ENCODE results near the gene PAH.

Gene PAH

DNA sequence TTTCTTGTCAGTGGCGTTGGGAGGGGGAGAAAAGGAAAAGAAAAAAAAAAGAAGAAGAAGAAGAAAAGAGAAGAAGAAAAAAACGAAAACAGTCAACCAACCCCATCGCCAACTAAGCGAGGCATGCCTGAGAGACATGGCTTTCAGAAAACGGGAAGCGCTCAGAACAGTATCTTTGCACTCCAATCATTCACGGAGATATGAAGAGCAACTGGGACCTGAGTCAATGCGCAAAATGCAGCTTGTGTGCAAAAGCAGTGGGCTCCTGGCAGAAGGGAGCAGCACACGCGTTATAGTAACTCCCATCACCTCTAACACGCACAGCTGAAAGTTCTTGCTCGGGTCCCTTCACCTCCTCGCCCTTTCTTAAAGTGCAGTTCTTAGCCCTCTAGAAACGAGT is 42.3 kb upstream of the PAH start:
- H3K36me3 ChIP-seq (ENCODE audit: control insufficient read depth, insufficient read depth, low read length), result no peaks in the 10 kb centered on the region
- no peak overlapping the region for H3K4me2 ChIP-seq (ENCODE audit: low read length)
- no peak overlapping the region for H2AFZ ChIP-seq
- peaks cover 34% of the 10 kb centered on the region for H3K27me3 ChIP-seq (ENCODE audit: control insufficient read depth, insufficient read depth, low read length)
- no peaks in the 10 kb centered on the region for H3K79me2 ChIP-seq
- peaks cover 4% of the 10 kb centered on the region for H3K9me3 ChIP-seq (ENCODE audit: control insufficient read depth, low read length)
- no peaks in the 10 kb centered on the region for H3K4me1 ChIP-seq
- TF ChIP-seq, protein P1, sequence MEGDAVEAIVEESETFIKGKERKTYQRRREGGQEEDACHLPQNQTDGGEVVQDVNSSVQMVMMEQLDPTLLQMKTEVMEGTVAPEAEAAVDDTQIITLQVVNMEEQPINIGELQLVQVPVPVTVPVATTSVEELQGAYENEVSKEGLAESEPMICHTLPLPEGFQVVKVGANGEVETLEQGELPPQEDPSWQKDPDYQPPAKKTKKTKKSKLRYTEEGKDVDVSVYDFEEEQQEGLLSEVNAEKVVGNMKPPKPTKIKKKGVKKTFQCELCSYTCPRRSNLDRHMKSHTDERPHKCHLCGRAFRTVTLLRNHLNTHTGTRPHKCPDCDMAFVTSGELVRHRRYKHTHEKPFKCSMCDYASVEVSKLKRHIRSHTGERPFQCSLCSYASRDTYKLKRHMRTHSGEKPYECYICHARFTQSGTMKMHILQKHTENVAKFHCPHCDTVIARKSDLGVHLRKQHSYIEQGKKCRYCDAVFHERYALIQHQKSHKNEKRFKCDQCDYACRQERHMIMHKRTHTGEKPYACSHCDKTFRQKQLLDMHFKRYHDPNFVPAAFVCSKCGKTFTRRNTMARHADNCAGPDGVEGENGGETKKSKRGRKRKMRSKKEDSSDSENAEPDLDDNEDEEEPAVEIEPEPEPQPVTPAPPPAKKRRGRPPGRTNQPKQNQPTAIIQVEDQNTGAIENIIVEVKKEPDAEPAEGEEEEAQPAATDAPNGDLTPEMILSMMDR (IDR thresholded peaks at IDR 0.05), result no peak
- no peak overlapping the region for H3K9ac ChIP-seq
- no peak overlapping the region for H3K27ac ChIP-seq
- H3K4me3 ChIP-seq (ENCODE audit: low read depth, low read length), result no peak overlapping the region

DNA sequence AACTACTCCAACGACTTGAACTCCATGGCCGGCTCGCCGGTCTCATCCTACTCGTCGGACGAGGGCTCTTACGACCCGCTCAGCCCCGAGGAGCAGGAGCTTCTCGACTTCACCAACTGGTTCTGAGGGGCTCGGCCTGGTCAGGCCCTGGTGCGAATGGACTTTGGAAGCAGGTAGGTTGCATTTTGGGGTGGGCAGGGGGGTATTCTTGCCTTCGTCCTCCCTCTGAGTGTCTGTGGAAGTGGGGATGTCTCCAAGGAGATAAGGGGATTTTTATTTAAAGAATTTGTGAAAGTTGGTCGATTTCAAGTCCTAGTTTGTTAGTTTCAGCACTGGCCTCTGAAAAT is 41.8 kb upstream of the PAH start:
- peak overlapping the region; percentile 79 for H3K4me2 ChIP-seq (ENCODE audit: low read length)
- no peak overlapping the region for H3K9ac ChIP-seq
- TF ChIP-seq, protein P1 (IDR thresholded peaks at IDR 0.05), result no peak
- H3K27ac ChIP-seq, result no peak overlapping the region
- no peaks in the 10 kb centered on the region for H3K79me2 ChIP-seq
- no peak overlapping the region for H3K4me3 ChIP-seq (ENCODE audit: low read depth, low read length)
- peaks cover 4% of the 10 kb centered on the region for H3K9me3 ChIP-seq (ENCODE audit: control insufficient read depth, low read length)
- peaks cover 34% of the 10 kb centered on the region for H3K27me3 ChIP-seq (ENCODE audit: control insufficient read depth, insufficient read depth, low read length)
- no peaks in the 10 kb centered on the region for H3K36me3 ChIP-seq (ENCODE audit: control insufficient read depth, insufficient read depth, low read length)
- no peak overlapping the region for H2AFZ ChIP-seq
- H3K4me1 ChIP-seq, result no peaks in the 10 kb centered on the region

DNA sequence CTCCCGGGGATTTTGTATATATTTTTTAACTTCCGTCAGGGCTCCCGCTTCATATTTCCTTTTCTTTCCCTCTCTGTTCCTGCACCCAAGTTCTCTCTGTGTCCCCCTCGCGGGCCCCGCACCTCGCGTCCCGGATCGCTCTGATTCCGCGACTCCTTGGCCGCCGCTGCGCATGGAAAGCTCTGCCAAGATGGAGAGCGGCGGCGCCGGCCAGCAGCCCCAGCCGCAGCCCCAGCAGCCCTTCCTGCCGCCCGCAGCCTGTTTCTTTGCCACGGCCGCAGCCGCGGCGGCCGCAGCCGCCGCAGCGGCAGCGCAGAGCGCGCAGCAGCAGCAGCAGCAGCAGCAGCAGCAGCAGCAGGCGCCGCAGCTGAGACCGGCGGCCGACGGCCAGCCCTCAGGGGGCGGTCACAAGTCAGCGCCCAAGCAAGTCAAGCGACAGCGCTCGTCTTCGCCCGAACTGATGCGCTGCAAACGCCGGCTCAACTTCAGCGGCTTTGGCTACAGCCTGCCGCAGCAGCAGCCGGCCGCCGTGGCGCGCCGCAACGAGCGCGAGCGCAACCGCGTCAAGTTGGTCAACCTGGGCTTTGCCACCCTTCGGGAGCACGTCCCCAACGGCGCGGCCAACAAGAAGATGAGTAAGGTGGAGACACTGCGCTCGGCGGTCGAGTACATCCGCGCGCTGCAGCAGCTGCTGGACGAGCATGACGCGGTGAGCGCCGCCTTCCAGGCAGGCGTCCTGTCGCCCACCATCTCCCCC is 41.2 kb upstream of the PAH start:
- H3K36me3 ChIP-seq (ENCODE audit: control insufficient read depth, insufficient read depth, low read length), result no peaks in the 10 kb centered on the region
- H3K79me2 ChIP-seq, result no peaks in the 10 kb centered on the region
- H3K4me1 ChIP-seq, result no peaks in the 10 kb centered on the region
- no peak overlapping the region for H3K9ac ChIP-seq
- peak overlapping the region; percentile 79 for H3K4me2 ChIP-seq (ENCODE audit: low read length)
- peak overlapping the region; percentile 58 for H2AFZ ChIP-seq
- H3K9me3 ChIP-seq (ENCODE audit: control insufficient read depth, low read length), result no peaks in the 10 kb centered on the region
- no peak overlapping the region for H3K27ac ChIP-seq
- TF ChIP-seq, protein P1 (IDR thresholded peaks at IDR 0.05), result no peak
- peak overlapping the region; percentile 42 for H3K4me3 ChIP-seq (ENCODE audit: low read depth, low read length)
- peaks cover 30% of the 10 kb centered on the region for H3K27me3 ChIP-seq (ENCODE audit: control insufficient read depth, insufficient read depth, low read length)

DNA sequence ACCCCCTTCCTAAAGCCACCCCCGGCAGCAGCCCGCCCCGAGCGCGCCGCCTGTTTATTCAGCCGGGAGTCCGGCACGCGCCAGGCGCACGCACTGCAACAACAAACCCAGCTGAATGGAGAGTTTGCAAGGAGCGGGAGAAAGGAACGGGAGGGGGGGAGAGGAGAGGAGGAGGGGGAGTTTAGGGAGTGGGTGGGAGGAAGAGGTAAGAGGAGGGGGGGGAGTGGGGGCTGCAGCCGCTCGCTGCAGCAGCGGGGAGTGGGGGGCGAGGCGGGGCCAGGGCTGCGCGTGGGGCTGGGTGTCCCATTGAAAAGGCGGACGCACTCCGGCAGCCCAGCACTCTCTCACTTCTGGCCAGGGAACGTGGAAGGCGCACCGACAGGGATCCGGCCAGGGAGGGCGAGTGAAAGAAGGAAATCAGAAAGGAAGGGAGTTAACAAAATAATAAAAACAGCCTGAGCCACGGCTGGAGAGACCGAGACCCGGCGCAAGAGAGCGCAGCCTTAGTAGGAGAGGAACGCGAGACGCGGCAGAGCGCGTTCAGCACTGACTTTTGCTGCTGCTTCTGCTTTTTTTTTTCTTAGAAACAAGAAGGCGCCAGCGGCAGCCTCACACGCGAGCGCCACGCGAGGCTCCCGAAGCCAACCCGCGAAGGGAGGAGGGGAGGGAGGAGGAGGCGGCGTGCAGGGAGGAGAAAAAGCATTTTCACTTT is 40.5 kb upstream of the PAH start, which contains the start of gene ASCL1:
ASCL1 (plus strand) TSS at position 336 of the 712 bp plus-strand sequence. CDS start 571 bp downstream, outside the sequence.
- no peaks in the 10 kb centered on the region for H3K4me1 ChIP-seq
- TF ChIP-seq, protein P1 (IDR thresholded peaks at IDR 0.05), result no peak
- peak within 1 kb of the TSS; percentile 42 for H3K4me3 ChIP-seq (ENCODE audit: low read depth, low read length)
- peak within 1 kb of the TSS; percentile 58 for H2AFZ ChIP-seq
- H3K9me3 ChIP-seq (ENCODE audit: control insufficient read depth, low read length), result no peaks in the 10 kb centered on the region
- H3K27me3 ChIP-seq (ENCODE audit: control insufficient read depth, insufficient read depth, low read length), result peaks cover 23% of the 10 kb centered on the region
- peak within 1 kb of the TSS; percentile 79 for H3K4me2 ChIP-seq (ENCODE audit: low read length)
- no peaks in the 10 kb centered on the region for H3K79me2 ChIP-seq
- H3K36me3 ChIP-seq (ENCODE audit: control insufficient read depth, insufficient read depth, low read length), result no peaks in the 10 kb centered on the region
- no peak within 1 kb of the TSS for H3K27ac ChIP-seq
- H3K9ac ChIP-seq, result no peak within 1 kb of the TSS

Measured in parathyroid adenoma (tissue), 2 donors.